Kidney epithelial cell (primary cell): ENCODE measurements around the gene P4HB. TPM values are rescaled to one million over a fixed set of nuclear protein-coding genes. Genes with fewer than 3 reads are reported as not detected.

Experiments
- DNase-seq: peaks from one replicate; pipeline ENCODE4 v3.0.0-alpha.2; 2010; ENCODE audit warnings: low read depth
- H3K27me3 ChIP-seq: 2 replicates; pipeline ENCODE4 v1.6.0; 2011; ENCODE audit warnings: low read length; ENCODE audit not compliant: control insufficient read depth, insufficient read depth
- H3K36me3 ChIP-seq: 2 replicates; pipeline ENCODE4 v1.5.1; 2011; ENCODE audit warnings: low read length; ENCODE audit not compliant: control insufficient read depth, insufficient read depth
- H3K4me3 ChIP-seq: 2 replicates; pipeline ENCODE4 v1.5.1; 2011; ENCODE audit warnings: low read depth, mild to moderate bottlenecking, control low read depth, low read length
- total RNA-seq: library from RNA; depleted of rRNA; stranded (reverse); fragments of >200 nt; gene quantifications from 2 replicates; pipeline ENCODE4 v1.2.3, GENCODE V29; 2015
- TF ChIP-seq, protein P1 (sequence below): IDR thresholded peaks from 2 replicates; pipeline ENCODE4 v1.5.1; 2011; ENCODE audit warnings: mild to moderate bottlenecking, moderate library complexity, low read length, control low read depth, inconsistent platforms; ENCODE audit not compliant: insufficient read depth, poor library complexity, severe bottlenecking

Gene P4HB
- total RNA-seq, 1 donor from 2014 or later = 870 TPM

- H3K4me3 ChIP-seq = no peak overlapping the region
- H3K27me3 ChIP-seq = no peaks in the 10 kb centered on the region
- no peak for DNase-seq
- TF ChIP-seq, protein P1, sequence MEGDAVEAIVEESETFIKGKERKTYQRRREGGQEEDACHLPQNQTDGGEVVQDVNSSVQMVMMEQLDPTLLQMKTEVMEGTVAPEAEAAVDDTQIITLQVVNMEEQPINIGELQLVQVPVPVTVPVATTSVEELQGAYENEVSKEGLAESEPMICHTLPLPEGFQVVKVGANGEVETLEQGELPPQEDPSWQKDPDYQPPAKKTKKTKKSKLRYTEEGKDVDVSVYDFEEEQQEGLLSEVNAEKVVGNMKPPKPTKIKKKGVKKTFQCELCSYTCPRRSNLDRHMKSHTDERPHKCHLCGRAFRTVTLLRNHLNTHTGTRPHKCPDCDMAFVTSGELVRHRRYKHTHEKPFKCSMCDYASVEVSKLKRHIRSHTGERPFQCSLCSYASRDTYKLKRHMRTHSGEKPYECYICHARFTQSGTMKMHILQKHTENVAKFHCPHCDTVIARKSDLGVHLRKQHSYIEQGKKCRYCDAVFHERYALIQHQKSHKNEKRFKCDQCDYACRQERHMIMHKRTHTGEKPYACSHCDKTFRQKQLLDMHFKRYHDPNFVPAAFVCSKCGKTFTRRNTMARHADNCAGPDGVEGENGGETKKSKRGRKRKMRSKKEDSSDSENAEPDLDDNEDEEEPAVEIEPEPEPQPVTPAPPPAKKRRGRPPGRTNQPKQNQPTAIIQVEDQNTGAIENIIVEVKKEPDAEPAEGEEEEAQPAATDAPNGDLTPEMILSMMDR = no peak
- peaks cover 8% of the 10 kb centered on the region for H3K36me3 ChIP-seq
These were observed 29.3 kb upstream of the P4HB start for GRCh38 chr17:81889602-81890001.

GRCh38 chr17:81888988-81889595, 28.8 kb upstream of the P4HB start:
- no peak for DNase-seq
- Histone ChIP-seq H3K27me3 (no peaks in the 10 kb centered on the region), H3K4me3 (no peak overlapping the region), H3K36me3 (peaks cover 8% of the 10 kb centered on the region)
- TF ChIP-seq, protein P1 = no peak

DNA sequence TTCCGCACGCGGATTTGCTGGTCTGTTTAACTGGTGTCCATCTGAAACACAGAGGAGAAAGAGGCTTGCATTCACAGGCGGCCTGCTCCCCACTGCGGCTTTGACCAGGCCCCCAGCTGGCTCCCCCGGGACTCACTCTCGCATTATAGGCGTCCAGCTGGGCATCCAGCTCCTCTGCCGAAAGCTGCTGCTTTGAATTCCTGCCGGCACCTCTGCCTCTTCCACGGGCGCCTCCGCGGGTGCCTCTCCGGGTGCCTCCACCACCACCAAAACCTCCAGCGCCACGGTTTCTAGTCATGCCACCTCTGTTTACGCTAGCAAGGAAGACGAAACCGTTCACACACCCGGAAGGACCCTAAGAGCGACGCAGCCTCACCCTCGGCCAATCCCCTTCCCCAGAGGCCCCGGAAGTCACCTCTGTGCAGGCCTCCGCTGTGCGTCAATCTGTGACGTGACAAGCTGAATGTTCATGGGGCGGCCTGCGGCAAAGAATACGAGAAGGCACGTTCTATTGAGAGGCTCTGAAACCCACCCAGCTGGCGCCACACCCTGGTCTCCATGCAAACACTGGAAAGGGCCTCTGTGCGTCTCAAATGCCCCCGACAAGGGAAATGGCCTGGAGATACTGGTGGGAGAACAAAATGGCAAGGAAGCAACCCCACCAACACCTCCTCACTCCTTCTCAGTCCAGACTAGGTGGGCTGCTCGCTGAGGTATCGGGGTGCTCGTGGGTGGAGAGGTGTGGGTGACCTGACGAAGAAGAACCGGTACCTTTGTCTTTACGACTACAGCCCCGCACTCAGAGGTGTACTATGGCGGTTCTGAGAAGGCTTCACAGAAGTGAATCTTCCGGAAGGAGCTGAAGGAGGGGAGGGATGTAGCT, 28.0 kb upstream of the P4HB start:
- TF ChIP-seq, protein P1 = no peak
- DNase-seq = no peak
- H3K4me3 ChIP-seq = no peak overlapping the region
- no peaks in the 10 kb centered on the region for H3K27me3 ChIP-seq
- peaks cover 8% of the 10 kb centered on the region for H3K36me3 ChIP-seq

- H3K36me3 ChIP-seq = peaks cover 8% of the 10 kb centered on the region
- TF ChIP-seq, protein P1 = no peak
- no peak overlapping the region for H3K4me3 ChIP-seq
- H3K27me3 ChIP-seq = no peaks in the 10 kb centered on the region
- DNase-seq = peak; percentile 87
These were observed 25.7 kb upstream of the P4HB start for GRCh38 chr17:81885869-81886548.

- peaks cover 8% of the 10 kb centered on the region for H3K36me3 ChIP-seq
- TF ChIP-seq, protein P1 = no peak
These were observed 25.1 kb upstream of the P4HB start for GRCh38 chr17:81885454-81885853.

More at GRCh38 chr17:81885454-81885853, 25.1 kb upstream of the P4HB start:
- DNase-seq = no peak
- no peak overlapping the region for H3K4me3 ChIP-seq
- H3K27me3 ChIP-seq = no peaks in the 10 kb centered on the region
